K562 (cell line): ENCODE data around the gene ZNF280D. TPM values are rescaled to one million over a fixed set of nuclear protein-coding genes. Genes with fewer than 3 reads are reported as not detected.

Experiments used
- ATAC-seq: fragments of 200-7000 bp; cut with Tn5 transposase; 3 replicates; pipeline ENCODE4 v1.9.1; 2020; ENCODE audit warnings: moderate library complexity
- BruUV-seq: library from RNA; stranded (reverse); fragments of 400-500 nt; replicated peaks from 2 replicates; lab custom pipeline; 2021; lab: Mats Ljungman, UMichigan
- CTCF ChIA-PET: fragments of 300-600 bp; formaldehyde crosslinking; extraction: SDS; loops from one replicate; lab custom pipeline; 2021; ENCODE audit warnings: low intra/inter-chr PET ratio; lab: Yijun Ruan, JAX
- POLR2A ChIA-PET: fragments of 300-600, 350-650 bp; sonication (Branson Sonifier 250); formaldehyde crosslinking; extraction: SDS; loops from one replicate; lab custom pipeline; 2021; ENCODE audit warnings: antibody characterized with exemption, inconsistent platforms; lab: Yijun Ruan, JAX
- DNase-seq, 4 experiments: peaks; one replicate each; pipeline versions ENCODE4 v3.0.0 to v3.0.0-alpha.2; 2011 to 2018; ENCODE audit warnings: low spot score in 3 of 4, mixed read lengths in 3 of 4; ENCODE audit errors: extremely low read depth in 1 of 4
- FAIRE-seq: peaks from 2 replicates; lab custom pipeline; 2011; peaks lifted over from hg19 to GRCh38; lab: Jason Lieb, UNC
- H2AFZ ChIP-seq: 2 replicates; pipeline ENCODE4 v1.6.0; 2011; ENCODE audit warnings: low read depth, low read length, control low read depth, inconsistent platforms
- H3K27ac ChIP-seq: fragments of 200-600 bp; 3 replicates; pipeline ENCODE4 v1.8.0; 2011; ENCODE audit warnings: low read depth, mild to moderate bottlenecking, control low read depth, inconsistent platforms, low read length, moderate library complexity, mixed read lengths; ENCODE audit errors: extremely low read depth
- H3K27me3 ChIP-seq, 2 experiments: fragments of 300-600 bp in 1 of 2; 2 replicates in 1 of 2; 3 replicates in 1 of 2; pipeline versions ENCODE4 v1.6.0 to v1.8.0; 2011; ENCODE audit warnings: inconsistent platforms in 2 of 2, low read length in 2 of 2, mild to moderate bottlenecking in 1 of 2, mixed read lengths in 1 of 2, moderate library complexity in 1 of 2; ENCODE audit not compliant: control insufficient read depth in 2 of 2, insufficient read depth in 2 of 2
- H3K36me3 ChIP-seq: fragments of 300-600 bp; 3 replicates; pipeline ENCODE4 v1.8.0; 2011; ENCODE audit warnings: mild to moderate bottlenecking, low read length, inconsistent platforms; ENCODE audit not compliant: control insufficient read depth, insufficient read depth
- H3K4me1 ChIP-seq, 2 experiments: fragments of 200-600 bp in 1 of 2; replicated peaks in 1 of 2; 2 replicates in 1 of 2; 3 replicates in 1 of 2; pipeline versions ENCODE4 v1.5.1 to v1.8.0; 2011; ENCODE audit warnings: inconsistent platforms in 2 of 2, low read length in 2 of 2, mild to moderate bottlenecking in 1 of 2, mixed read lengths in 1 of 2, moderate library complexity in 1 of 2; ENCODE audit not compliant: control insufficient read depth in 2 of 2, insufficient read depth in 2 of 2
- H3K4me2 ChIP-seq: 2 replicates; pipeline ENCODE4 v1.6.1; 2011; ENCODE audit warnings: low read length, control low read depth, inconsistent platforms, mixed read lengths; ENCODE audit not compliant: insufficient read depth
- H3K4me3 ChIP-seq: fragments of 200-600 bp; sonication (generic), shearing (Covaris generic); 2 replicates; pipeline ENCODE4 v1.5.1; 2016; ENCODE audit warnings: control low read depth, inconsistent platforms
- H3K79me2 ChIP-seq: fragments of 200-600 bp; 3 replicates; pipeline ENCODE4 v1.8.0; 2011; ENCODE audit warnings: low read length, inconsistent platforms; ENCODE audit not compliant: control insufficient read depth, insufficient read depth
- H3K9ac ChIP-seq, 2 experiments: 2 replicates each; pipeline versions ENCODE4 v1.6.0 to v1.6.1; 2011; ENCODE audit warnings: low read depth in 2 of 2, low read length in 2 of 2, control low read depth in 1 of 2, inconsistent platforms in 1 of 2, mild to moderate bottlenecking in 1 of 2, mixed read lengths in 1 of 2; ENCODE audit not compliant: insufficient read depth in 1 of 2
- H3K9me1 ChIP-seq: one replicate; pipeline ENCODE4 v1.6.0; 2011; ENCODE audit warnings: inconsistent platforms, mild to moderate bottlenecking, low read length, moderate library complexity; ENCODE audit not compliant: control insufficient read depth, insufficient read depth
- H3K9me3 ChIP-seq: replicated peaks from 2 replicates; pipeline ENCODE4 v1.5.1; 2011; ENCODE audit warnings: low read depth, low read length, inconsistent platforms; ENCODE audit not compliant: control insufficient read depth, insufficient read depth
- H4K20me1 ChIP-seq: replicated peaks from 2 replicates; pipeline ENCODE4 v1.6.1; 2011; ENCODE audit warnings: low read length, inconsistent platforms, mixed read lengths; ENCODE audit not compliant: control insufficient read depth, insufficient read depth
- BRD4 ChIP-seq: fragments of 200-600 bp; sonication (generic); IDR thresholded peaks from 2 replicates; pipeline ENCODE4 v1.6.1; 2017; ENCODE audit warnings: inconsistent platforms
- C11orf30 ChIP-seq: fragments of 450-650 bp; IDR thresholded peaks from 2 replicates; pipeline ENCODE4 v1.6.1; 2016; ENCODE audit warnings: low read depth, mild to moderate bottlenecking
- HIVEP1 ChIP-seq: fragments of 250-450 bp; sonication (Bioruptor Pico); IDR thresholded peaks from 2 replicates; pipeline ENCODE4 v1.4.0; 2020; ENCODE audit warnings: mild to moderate bottlenecking
- MAFG ChIP-seq: fragments of 450-650 bp; conservative IDR thresholded peaks from 2 replicates; pipeline ENCODE4 v1.6.1; 2016; ENCODE audit warnings: missing genetic modification characterization, missing compliant biosample characterization
- TCF7 ChIP-seq: sonication (generic); IDR thresholded peaks from 2 replicates; pipeline ENCODE4 v1.6.1; 2016; ENCODE audit warnings: antibody characterized with exemption, borderline replicate concordance
- ZFP30 ChIP-seq: fragments of 250-450 bp; sonication (Bioruptor Pico); IDR thresholded peaks from 2 replicates; pipeline ENCODE4 v1.8.0; 2022; ENCODE audit warnings: moderate library complexity, mild to moderate bottlenecking, inconsistent platforms, borderline replicate concordance
- ZNF197 ChIP-seq: fragments of 200-800 bp; sonication (Bioruptor generic); IDR thresholded peaks from 2 replicates; pipeline ENCODE4 v1.6.1; 2016; ENCODE audit warnings: low read depth, missing genetic modification characterization, missing compliant biosample characterization
- ZNF316 ChIP-seq: fragments of 450-650 bp; IDR thresholded peaks from 2 replicates; pipeline ENCODE4 v1.6.1; 2016
- ZNF512 ChIP-seq: IDR thresholded peaks from 2 replicates; pipeline ENCODE4 v1.6.1; 2016; ENCODE audit warnings: missing genetic modification characterization, missing compliant biosample characterization
- WGBS: fragments of 100-300 bp; shearing (Covaris generic); methylation state at CpG from one replicate; pipeline ENCODE4 v1.1.6; 2016; ENCODE audit warnings: low coverage, mixed read lengths; ENCODE audit not compliant: insufficient coverage; ENCODE audit errors: missing lambda C conversion rate; 5-methylcytosine and 5-hydroxymethylcytosine counted together
- in situ Hi-C: fragments of 300-500 bp; cut with MboI; formaldehyde crosslinking; loops from 4 replicates; pipeline ENCODE4 v1.15.0; 2018; ENCODE audit warnings: inconsistent platforms, mixed read lengths
- intact Hi-C: fragments of 100-400 bp; cut with micrococcal nuclease; formaldehyde crosslinking; loops from 2 replicates; pipeline ENCODE4 v1.14.2; 2022
- polyA plus RNA-seq, 8 experiments: library from polyadenylated mRNA; depleted of rRNA in 4 of 8; stranded (reverse) in 5 of 8; unstranded in 3 of 8; fragments of >200 nt; fragmentation: Nextera tagmentation in 2 of 8; fragmentation: Illumina TruSeq in 1 of 8; extraction: Ambion mirVana in 2 of 8; extraction: Trizol in 1 of 8; gene quantifications; 2 replicates each; pipeline versions ENCODE4 v1.2.1 to v1.2.3, GENCODE V29; 2011 to 2014; ENCODE audit warnings: inconsistent platforms in 1 of 8, missing spikeins in 1 of 8
- total RNA-seq, 7 experiments: library from RNA; depleted of rRNA in 6 of 7; stranded (reverse); fragments of >200 nt in 6 of 7; fragmentation: Illumina TruSeq in 2 of 7; extraction: Trizol in 2 of 7; gene quantifications; 2 replicates each; pipeline versions ENCODE4 v1.2.1 to v1.2.3, GENCODE V29; 2011 to 2021; ENCODE audit warnings: low replicate concordance in 1 of 7
- TF ChIP-seq, protein P1 (sequence below): fragments of 450-650 bp; IDR thresholded peaks from 2 replicates; pipeline ENCODE4 v1.7.0; 2016; ENCODE audit warnings: borderline replicate concordance

Gene ZNF280D
- total and polyA plus RNA-seq, 9 of the 15 experiments (the other 6 are each of a cell fraction or from before 2014, with no cell fraction given), result 8.3 to 21.8 (median 18.4) TPM

- TF ChIP-seq BRD4 (peak; percentile 25; the same call in 1 of the 2 replicates), ZFP30 (no peak), TCF7 (0 out of 2 replicates have a peak, but pooled peaks have one; percentile 47)
- TF ChIP-seq, protein P1, sequence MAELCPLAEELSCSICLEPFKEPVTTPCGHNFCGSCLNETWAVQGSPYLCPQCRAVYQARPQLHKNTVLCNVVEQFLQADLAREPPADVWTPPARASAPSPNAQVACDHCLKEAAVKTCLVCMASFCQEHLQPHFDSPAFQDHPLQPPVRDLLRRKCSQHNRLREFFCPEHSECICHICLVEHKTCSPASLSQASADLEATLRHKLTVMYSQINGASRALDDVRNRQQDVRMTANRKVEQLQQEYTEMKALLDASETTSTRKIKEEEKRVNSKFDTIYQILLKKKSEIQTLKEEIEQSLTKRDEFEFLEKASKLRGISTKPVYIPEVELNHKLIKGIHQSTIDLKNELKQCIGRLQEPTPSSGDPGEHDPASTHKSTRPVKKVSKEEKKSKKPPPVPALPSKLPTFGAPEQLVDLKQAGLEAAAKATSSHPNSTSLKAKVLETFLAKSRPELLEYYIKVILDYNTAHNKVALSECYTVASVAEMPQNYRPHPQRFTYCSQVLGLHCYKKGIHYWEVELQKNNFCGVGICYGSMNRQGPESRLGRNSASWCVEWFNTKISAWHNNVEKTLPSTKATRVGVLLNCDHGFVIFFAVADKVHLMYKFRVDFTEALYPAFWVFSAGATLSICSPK, result no peak
Observed at GRCh38 chr15:56732135-56732885, 999 bp downstream of the ZNF280D start (continued).

DNA sequence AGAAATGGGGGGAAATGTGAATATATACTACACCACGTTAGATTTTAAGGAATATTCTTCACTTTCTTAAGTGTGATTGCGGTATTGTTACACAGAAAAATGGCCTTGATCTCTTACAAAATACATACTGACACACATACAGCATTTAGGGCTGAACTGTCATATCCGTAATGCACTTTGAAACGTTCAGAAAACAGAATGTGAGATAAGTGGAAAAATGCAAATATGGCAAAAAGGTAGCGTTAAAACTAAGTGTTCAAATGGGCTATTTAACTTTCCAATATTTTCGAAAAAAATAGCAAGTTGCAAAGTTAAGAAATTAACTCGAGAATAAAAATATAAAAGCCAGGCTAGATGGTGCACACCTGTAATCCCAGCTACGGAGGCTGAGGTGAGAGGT lies 1.8 kb downstream of the ZNF280D start:
- Histone ChIP-seq H3K27ac (peak overlapping the region; percentile 90; the same call in 2 of the 3 replicates), H3K79me2 (peaks cover 48% of the 10 kb centered on the region), H3K27me3 (no peaks in the 10 kb centered on the region), H3K36me3 (peaks cover 8% of the 10 kb centered on the region; the same call in 1 of the 3 replicates), H2AFZ (no peak overlapping the region), H3K4me1 (peaks cover 13 to 23% of the 10 kb centered on the region in 2 experiments), H3K4me2 (peak overlapping the region; percentile 90), H3K9me3 (no peaks in the 10 kb centered on the region), H4K20me1 (no peaks in the 10 kb centered on the region), H3K9me1 (no peaks in the 10 kb centered on the region), H3K9ac (peak overlapping the region; percentile 73 to 86; a peak in 3 of 4 replicates), H3K4me3 (peak overlapping the region; percentile 46; the same call in 1 of the 2 replicates)
- CTCF ChIA-PET, result no interaction called here
- FAIRE-seq (no peak), DNase-seq (no peak), ATAC-seq (no peak)
- 31% methylated on average over 8 of the region's 8 CpGs for WGBS
- in situ Hi-C loops, result no loop called here
- no TSS peak for BruUV-seq
- intact Hi-C loops, result loop anchor here (10.0 kb wide), 1 partner anchor 133 kb away; no protein-coding TSS in a partner anchor
- POLR2A ChIA-PET, result interaction anchor here (1.5 kb wide), 1 partner anchor 8 kb away, joined by 6 read pairs; no protein-coding TSS in a partner anchor
- TF ChIP-seq C11orf30 (peak; percentile 59), MAFG (tag) (0 out of 2 replicates have a peak, but pooled peaks have one; percentile 22), ZNF197 (CRISPR knock-in tag) (no peak), HIVEP1 (CRISPR knock-in tag) (no peak), ZNF512 (tag) (no peak), ZNF316 (peak; percentile 74)
